NCI-H510A treated with DMSO at 0.1 percent for 48 hours (cell line): ENCODE data around the gene MED12.
"Not testable (repeated sequence)": the region's sequence is repeated elsewhere in the genome, so short reads cannot be mapped to it uniquely, and the experiment has no call there.

ENCODE experiments used
- DNase-seq: peaks from one replicate; lab custom pipeline; 2025; lab: John Stamatoyannopoulos, UW

The MED12 gene

DNA sequence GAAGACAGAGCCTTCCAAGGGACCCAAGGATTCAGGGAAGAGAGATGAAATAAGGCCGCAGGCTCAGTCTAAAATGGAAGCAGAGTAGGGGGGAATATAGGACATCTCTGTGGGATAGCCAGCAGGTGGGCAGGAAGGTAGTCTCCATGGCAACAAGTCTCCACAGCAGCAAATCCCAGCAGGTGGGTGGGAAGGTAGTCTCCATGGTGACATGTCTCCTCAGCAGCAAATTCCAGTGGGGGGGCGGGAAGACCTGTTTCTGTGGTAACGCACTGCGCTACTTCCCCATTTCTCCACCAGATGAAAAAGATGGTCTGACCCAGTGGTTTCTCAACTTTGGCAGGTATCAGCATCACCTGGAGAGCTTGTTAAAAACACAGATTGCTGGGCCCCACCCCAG, 44.6 kb downstream of the MED12 start:
- no peak for DNase-seq

DNA sequence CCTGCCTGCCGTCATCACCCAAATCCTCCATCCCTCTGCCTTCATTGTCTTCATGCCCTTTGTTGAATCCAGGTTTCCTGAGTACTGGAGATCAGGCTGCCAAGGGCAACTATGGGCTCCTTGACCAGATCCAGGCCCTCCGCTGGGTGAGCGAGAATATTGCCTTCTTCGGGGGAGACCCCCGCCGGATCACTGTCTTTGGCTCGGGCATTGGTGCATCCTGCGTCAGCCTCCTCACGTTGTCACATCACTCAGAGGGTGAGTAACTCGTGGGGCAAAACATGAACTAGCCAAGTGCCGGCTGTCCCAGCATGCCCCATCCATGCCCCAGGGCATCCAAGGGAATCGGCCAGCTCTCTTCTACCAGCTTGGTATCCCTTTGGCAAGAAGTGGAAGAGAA, 45.7 kb downstream of the MED12 start:
- no peak for DNase-seq

DNA sequence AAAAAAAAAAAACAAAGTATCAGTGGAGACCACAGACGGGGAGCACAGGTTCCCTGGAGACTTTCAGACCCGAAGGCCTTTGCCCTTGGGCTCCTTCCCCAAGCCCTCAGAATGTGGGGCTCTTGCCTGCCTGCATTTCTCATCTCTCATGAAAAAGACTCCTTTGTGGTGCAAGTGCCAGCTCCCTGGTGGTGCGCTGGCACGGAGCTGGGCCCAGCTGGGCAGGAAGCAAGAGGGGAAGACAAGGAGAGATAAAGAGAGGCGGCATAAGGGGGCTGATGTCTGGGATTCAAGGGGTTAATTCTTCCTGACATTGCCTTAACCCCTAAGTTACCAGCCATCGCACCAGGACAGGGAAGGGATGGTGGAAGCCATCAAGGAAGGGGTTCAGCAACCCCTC, 48.1 kb downstream of the MED12 start:
- no peak for DNase-seq

DNA sequence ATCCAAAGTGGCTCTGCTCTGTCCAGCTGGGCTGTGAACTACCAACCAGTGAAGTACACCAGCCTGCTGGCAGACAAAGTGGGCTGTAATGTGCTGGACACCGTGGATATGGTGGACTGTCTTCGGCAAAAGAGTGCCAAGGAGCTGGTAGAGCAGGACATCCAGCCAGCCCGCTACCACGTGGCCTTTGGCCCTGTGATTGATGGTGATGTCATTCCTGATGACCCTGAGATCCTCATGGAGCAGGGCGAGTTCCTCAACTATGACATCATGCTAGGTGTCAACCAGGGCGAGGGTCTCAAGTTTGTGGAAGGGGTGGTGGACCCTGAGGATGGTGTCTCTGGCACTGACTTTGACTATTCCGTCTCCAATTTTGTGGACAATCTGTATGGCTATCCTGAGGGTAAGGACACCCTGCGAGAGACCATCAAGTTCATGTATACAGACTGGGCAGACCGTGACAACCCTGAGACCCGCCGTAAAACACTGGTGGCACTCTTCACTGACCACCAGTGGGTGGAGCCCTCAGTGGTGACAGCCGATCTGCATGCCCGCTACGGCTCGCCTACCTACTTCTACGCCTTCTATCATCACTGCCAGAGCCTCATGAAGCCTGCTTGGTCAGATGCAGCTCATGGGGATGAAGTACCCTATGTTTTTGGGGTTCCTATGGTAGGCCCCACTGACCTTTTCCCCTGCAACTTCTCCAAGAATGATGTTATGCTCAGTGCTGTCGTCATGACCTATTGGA, 48.8 kb downstream of the MED12 start:
- DNase-seq = no peak

DNA sequence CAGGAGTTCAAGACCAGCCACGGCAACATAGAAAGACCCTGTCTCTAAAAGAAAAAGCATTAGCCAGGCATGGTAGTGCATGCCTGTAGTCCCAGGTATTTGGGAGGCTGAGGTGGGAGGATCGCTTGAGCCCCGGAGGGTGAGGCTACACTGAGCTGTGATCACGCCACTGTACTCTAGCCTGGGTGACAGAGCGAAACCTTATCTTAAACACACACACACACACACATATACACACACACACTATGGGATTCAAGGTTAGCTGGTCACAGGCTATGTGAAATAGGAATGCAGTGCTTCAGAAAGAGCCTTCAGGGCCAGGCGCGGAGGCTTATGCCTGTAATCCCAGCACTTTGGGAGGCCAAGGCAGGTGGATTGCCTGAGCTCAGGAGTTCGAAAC, 49.7 kb downstream of the MED12 start:
- DNase-seq = no peak

DNA sequence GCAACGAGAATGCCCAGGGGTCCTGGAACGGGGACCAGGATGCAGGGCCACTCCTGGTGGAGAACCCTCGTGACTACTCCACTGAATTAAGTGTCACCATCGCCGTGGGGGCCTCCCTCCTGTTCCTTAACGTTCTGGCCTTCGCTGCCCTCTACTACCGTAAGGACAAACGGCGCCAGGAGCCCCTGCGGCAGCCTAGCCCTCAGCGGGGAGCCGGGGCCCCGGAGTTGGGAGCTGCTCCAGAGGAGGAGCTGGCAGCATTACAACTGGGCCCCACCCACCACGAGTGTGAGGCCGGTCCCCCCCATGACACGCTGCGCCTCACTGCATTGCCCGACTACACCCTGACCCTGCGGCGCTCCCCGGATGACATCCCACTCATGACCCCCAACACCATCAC, 51.2 kb downstream of the MED12 start:
- DNase-seq = no peak

DNA sequence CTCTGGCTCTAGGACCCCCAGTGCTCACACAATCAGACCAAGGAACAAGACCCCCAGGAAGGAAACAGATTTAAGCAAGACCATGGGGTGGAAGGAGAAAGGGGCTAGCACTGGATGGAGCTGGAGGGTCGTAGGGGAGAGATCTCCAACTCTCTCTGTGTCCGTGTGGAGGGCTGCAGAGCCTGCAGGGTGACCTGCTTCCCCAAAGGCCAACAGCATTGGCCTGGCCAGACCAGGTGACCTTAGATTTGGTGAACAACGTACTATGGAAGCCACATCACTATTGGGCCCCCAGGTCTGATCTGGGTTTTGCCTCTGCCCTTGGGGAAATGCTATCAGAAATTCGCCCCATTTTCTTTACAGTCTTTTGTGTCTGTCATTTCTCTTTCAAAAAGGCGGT, 52.3 kb downstream of the MED12 start:
- no peak for DNase-seq

DNA sequence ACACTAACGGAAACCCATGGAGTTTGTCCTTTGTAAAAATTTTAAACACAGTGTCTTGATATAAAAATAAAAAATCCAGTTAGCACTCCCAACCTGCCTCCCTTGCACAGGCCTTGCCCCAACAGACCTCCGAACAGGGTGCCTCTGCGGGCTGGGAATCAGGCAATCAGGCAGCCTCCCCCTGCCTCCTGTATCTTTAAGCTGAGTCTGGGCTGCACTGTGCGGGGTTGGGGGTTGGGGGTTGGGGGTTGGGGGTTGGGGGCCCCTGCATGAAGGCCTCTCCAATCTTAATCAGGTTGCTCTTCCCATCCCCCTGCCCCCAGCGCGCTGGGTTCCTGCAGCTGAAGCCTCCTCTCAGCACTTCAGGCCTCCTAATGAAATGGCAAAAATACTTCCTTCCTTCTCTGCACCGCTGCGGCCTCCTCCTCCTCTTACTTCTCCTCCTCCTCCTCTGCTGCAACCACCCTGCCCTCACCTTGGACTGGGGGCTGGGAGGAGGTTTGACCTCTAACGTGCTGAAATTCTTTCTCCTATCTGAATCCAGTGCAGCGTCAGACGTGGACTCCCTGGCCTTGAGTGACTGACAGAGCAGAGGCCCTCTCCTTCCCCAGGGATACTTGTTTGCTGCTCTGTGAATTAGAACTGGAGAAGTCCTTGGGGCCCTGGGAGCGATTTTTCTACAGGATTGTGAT, 52.9 kb downstream of the MED12 start:
- DNase-seq = no peak

DNA sequence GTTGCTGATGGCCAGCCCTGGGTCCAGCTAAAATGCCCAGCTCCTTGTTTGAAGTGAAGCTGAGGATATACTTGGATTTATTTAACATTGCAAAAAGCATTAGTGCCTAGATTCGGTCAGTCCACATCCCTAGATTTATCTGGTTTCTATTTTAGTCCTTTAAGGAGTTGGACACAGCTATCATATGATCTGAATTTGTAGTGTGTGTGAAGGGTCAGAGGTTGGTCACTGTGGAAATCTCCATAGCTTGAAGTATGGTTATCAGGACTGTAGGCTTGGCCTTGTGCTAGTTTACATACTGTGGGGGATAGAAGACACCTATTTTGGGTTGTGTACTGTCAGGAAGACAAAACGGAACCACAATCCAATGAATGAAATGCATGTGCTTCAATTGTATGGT, 55.0 kb downstream of the MED12 start:
- no peak for DNase-seq

DNA sequence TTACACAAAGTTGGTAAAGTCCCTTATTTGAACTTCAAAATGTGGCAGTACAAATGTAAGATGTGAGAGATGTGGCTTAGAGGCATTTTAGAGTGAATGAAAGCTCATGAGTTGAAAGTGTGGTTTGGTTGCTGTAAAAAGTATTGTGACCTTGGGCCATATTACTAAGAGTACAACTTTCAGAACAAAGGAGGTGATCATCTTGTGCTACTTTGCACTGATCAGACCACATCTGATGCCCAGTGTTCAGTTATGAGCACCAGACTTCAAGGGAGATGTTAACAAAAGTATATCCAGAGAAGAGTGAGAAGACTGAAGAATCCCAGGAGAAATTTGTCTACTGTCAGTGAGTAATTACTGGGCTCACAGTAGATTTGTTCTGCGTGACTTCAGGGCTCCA, 56.4 kb downstream of the MED12 start:
- DNase-seq = no peak

DNA sequence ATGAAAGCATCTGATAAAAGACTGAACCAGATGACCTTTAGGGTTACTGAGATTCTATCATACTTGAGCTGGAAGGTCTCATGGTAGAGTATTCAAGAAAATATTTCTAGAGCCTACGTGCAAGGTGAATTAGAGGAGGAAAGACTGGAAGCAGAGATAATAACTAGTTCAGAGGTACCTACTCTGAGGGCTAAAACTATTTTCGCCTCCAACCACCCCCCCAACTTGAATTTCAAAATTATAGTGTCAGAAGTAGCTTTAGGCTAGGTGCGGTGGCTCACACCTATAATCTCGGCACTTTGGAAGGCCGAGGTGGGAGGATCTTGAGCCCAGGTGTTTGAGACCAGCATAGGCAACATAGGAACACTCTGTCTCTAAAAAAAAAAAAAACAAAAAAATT, 57.1 kb downstream of the MED12 start:
- no peak for DNase-seq

DNA sequence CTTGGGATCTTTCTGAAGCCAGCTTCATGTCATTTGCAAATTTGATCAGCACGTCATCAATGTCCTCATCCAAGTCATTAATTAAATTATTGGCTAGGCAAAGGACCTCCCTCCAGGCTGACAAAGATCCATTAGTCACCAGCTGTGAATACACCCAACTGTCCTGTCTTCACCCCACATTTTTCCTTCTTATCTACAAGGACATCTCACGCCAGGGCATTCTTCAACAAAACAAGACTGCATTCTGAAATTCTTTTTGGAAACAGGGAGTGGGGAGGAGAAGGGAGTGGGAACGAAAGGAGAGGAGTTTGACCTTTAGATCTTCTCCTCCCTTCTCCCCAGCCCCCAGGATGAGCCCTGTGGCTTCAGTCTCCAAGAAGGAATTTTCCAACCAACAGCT, 58.9 kb downstream of the MED12 start:
- DNase-seq = no peak

DNA sequence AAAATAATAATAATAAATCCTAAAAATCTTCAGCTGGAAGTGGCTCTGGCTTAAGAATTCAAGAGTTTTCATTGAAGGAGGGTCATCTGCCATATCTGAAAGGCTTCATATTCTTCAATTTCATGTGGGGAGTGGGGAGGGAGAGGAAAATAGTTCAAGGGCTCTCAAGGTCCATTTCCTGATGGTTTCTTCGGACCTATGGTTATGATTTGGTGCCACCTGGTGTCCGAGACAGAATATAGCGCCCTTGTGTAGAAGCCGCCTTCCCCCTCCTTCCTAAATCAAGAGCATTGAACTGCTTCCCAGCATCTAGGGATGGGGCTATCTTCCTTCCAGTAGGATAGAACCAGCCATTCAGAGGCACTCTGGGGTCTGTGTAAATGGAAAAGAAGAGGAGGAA, 60.5 kb downstream of the MED12 start:
- peak; percentile 25 for DNase-seq

DNA sequence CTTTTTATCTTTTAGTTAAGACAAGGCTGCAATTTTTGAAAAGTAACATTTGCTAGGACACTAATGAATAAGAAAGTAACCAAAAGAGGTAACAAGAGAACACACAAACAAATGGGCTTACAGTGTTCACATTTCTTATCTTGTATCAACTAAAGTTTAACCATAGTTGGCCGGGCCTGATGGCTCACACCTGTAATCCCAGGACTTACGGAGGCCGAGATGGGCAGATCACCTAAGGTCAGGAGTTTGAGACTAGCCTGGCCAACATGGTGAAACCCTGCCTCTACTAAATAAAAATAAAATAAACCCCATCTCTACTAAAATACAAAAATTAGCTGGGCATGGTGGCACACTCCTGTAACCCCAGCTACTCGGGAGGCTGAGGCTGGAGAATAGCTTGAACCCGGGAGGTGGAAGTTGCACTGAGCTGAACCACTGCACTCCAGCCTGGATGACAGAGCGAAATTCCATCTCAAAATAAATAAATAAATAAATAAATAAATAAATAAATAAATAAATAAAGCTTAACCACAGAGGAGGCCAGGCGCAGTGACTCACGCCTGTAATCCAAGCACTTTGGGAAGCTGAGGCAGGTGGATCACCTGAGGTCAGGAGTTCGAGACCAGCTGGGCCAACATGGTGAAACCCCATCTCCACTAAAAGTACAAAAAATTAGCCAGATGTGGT, 62.3 kb downstream of the MED12 start:
- DNase-seq = not testable (repeated sequence)

DNA sequence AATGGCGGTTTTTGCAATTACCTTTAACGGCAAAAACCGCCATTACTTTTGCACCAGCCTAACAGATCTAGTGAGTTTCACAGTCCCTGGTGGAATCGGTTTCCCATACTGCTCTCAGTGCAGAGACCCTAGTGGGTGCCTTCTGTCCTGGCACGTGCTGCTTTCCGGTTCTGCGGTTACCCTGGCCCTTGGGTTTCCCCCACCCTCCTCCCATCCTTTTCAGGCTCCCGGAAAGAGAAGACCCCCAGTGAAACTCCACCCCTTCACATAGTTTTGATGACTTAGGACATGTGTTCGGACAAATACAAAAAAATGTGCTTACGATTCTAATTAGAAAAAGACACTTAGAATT, 63.1 kb downstream of the MED12 start:
- DNase-seq = no peak

DNA sequence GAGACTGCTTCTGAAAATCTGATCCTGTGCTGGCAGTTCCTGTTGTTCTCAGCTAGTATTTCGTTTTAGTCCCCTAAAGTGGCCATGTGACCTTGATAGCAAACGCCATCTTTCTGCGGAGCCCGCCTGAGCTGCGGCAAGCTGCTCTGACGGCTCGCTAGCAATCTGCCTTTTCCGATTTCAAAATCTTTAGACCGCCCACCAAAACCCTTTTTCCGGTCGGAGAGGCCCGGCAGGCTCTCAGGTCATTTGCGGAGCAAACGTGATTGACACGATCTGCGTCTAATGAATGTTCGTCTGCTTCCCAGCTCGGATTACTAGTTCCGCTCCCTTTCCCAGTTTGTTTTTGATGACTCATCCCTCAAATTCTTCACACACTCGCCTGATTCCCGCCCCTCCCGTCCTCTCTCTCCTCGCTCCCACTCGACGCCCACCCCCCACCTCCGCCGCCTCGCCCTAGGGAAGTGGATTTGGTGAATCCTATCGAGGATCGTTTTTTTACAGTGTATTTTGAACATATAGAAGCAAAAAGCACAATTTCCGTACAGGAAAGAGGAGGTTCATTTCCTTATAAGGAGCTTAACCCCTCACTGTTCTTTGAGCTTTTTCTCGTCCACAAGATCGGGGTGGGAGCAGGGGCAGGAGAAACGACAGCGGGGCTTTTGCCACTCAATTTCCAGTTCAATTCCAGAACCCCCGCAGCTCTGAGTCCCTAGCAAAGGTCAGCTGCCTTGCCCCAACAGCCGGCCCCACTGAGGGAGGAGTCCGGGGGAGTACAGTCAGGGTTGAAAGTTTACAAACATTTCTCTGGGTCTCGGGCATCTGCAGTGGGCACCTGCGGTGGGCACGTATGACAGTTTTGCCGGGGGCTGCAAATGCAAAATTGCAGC, 63.8 kb downstream of the MED12 start:
- peak; percentile 38 for DNase-seq

DNA sequence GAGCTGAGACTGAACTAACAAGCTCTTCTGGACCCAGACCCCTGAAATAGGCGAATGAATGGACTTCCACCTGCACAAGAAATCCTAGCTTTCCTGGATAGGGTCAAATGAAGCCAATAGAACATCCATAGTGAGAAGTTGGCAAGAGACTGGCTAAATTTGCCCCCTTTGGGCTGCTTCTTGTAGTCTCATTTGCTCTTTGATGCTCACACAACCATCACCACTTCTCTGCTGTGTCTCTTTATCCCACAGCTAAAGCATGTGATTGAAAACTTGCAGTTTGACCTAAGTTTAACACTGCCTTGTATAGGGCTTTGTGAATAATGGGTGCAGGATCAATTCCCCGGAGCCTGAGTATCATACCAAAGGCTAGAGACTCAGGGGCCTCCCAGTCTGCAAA, 64.5 kb downstream of the MED12 start:
- DNase-seq = no peak

DNA sequence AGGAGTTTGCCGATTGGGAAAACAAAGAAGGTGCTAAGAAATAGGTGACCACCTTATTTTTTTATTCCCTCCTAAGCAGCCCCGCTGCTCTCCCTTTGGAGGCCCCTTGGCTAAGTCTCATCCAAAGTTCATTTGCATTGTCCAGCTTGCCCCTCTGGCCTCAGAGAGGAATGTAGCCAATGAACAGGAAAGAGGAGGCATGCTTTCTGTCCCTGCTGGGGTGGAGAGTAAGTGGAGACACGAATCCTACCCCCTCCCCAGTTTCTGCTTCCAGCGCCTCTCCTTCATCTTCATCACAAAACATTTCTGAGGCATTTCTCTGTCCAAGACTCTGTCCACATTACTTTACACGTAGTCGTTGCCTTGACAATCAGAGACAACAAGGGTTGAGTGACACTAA, 64.9 kb downstream of the MED12 start:
- DNase-seq = no peak

DNA sequence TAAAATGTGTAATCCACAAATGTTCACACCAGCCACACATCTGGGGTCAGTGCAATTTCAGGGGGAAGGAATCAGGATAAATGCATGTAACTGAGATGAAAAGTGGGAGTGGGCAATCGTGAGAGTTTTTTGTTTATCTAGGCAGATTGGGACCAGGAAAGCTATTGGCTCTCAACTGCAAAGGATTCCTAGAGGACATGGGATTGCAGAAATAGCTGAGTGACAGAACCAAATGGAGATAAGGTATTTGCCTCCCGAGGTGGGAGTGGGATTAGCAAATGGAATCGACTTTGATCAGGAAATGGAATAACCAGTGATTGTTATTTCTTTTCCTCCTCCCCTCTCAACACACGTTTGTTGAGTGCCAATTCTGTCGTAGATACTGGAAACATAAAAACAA, 65.7 kb downstream of the MED12 start:
- DNase-seq = no peak

DNA sequence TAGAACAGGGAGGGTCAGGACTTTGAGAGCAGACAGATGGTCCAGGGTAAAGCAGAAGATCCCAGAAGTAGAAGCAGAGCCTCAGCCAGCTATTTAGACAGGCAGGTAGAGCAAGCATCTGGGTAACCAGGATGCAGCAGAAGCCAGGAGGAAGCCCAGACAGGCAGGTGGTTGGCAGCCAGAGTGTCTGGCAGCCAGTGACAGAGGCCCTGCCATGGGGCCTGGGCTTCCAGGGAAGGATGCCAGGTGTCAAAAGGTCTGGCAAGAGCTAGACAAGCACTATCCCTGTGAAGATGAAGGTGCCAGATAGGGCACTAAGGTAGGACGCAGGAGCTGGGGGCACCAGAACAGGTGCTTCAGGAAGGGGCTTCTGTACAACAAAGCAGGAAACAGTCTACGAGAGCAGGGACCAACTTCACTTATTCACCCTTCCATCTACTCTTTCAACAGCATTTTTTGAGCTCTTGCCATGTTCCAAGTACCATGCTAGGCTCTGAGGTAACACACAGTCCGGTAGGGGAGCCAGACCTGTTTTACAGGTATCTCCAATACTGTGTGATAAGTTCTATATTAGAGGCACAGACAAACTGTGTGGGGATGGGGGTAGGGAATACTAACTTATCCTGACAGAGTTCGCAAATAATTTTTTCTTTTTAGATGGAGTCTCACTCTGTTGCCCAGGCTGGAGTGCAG, 66.6 kb downstream of the MED12 start:
- DNase-seq = peak; percentile 8

DNA sequence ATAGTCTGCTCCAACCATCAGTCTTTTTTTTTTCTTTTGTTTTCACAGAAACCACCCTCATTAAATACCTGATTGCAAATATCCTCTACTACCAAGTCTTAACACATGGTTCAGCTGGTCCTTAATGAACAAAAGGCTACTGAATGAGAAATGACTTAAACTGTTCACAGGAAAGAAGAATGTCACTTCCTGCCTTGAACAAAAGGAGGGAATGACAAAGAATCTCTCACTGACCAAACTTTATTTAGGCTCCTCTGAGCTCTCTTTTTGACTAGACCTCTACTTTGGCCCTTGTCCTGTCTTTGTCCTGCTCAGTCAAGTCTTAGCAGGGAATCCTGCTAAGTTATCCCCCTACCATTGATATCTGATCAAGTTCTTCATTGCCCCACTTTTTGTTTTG, 72.9 kb downstream of the MED12 start:
- no peak for DNase-seq
